GM18858 (cell line): Measurements from ENCODE around the gene ZP1.
"Not testable (repeated sequence)": the region's sequence is repeated elsewhere in the genome, so short reads cannot be mapped to it uniquely, and the experiment has no call there.

Experiments
- ATAC-seq: cut with Tn5 transposase; IDR thresholded peaks from one replicate; pipeline ENCODE4 v1.9.1; 2021; ENCODE audit not compliant: unreplicated experiment

The ZP1 gene, protein sequence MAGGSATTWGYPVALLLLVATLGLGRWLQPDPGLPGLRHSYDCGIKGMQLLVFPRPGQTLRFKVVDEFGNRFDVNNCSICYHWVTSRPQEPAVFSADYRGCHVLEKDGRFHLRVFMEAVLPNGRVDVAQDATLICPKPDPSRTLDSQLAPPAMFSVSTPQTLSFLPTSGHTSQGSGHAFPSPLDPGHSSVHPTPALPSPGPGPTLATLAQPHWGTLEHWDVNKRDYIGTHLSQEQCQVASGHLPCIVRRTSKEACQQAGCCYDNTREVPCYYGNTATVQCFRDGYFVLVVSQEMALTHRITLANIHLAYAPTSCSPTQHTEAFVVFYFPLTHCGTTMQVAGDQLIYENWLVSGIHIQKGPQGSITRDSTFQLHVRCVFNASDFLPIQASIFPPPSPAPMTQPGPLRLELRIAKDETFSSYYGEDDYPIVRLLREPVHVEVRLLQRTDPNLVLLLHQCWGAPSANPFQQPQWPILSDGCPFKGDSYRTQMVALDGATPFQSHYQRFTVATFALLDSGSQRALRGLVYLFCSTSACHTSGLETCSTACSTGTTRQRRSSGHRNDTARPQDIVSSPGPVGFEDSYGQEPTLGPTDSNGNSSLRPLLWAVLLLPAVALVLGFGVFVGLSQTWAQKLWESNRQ

DNA sequence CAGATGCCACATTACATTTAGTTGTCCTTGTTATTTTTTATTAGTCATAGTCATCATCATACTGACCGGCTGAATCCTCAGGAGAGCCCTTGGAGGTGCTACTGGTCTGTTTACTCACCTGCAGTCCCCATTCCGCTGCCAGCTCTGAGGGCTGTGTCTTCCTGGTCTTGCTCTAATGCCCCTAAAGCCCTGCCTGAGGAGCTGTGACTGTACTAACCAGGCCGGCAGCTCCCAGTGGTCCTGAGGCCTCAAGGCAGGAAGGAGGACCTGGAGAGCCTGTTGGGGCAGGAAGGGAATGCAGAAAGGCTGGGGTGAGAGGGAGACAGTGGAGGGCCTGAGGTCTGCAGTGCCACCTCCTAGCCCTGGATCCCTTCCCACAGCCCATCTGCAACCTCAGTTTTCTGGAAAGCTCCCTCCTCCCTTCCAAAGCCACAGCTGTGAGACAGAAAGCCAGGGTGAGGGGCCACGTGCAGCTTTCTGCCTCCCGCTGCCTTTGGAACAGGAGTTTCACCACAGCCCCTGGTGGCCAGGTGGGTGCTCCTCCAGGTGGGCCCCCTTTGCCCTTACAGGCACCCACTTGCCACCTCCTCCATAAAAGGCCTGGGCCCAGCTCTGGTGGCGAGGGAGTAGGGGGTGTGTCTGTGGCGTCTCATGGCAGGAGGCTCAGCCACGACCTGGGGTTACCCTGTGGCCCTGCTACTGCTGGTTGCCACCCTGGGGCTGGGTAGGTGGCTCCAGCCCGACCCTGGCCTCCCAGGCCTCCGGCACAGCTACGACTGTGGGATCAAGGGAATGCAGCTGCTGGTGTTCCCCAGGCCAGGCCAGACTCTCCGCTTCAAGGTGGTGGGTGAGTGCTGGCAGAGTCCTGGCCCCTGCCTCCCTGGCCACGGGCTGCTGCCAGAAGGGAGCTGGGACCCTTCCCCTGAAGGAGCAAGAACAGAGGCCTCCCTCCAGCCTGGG, at the start of gene ZP1:
Gene ZP1 (plus strand): TSS at position 632 of the 960 bp plus-strand sequence. CDS start 20 bp downstream, at position 652.
- ATAC-seq = no peak

DNA sequence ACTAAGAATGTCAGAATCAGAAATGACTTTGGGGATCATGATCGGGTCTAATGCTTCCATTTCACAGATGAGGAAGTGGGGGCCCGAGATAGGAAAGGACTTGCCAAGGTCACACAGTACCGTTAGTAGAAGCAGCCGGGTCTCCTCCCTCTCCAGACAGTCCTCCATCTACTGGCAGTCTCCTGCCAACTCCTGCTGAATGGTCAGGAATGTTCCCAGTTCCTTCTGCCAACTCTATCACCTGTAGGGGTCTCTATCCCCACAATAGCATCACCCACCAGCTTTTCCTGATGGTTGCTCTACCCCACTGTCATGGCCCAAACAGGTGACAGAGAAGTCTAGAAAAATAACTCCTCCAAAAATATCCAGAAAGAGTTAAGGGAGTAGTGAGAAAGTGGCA, 49.3 kb upstream of the ZP1 start:
- ATAC-seq = no peak

DNA sequence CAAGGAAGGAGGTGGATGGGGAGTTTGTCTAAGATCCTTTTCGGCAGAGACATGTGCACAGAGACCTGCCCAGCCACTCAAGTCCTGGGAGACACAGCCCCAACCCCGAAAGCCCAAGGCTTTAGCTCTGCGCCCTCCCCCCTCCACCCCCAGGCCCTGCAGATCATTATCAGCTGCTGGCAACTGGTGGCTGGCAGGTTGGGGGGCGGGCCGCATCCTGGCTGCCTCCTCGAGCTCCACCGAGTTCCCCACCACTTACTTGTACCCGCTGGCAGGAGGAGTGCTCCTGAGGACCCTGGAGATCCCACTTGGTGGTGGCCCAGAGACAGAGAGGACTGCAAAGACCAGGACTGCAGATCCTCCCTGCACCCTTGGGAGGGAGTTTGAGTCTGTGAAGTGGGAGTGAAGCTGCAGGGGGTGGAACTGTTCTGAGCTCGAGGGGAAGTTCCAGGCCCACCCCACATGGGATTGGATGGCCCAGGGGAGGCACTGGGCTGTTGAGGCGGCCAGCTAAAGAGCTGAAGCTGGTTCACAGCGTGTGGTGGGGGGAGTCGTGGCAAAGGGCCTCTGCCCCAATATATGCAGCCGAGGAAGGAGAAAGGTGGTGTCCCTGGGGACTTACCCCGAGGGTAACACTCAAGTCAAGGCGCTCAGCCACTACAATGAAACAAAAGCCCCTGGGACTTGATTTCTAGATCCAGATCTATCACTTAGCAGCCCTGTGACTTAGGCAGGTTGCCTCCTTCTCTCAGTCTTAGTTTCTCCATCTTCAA, 45.3 kb upstream of the ZP1 start:
- no peak for ATAC-seq

DNA sequence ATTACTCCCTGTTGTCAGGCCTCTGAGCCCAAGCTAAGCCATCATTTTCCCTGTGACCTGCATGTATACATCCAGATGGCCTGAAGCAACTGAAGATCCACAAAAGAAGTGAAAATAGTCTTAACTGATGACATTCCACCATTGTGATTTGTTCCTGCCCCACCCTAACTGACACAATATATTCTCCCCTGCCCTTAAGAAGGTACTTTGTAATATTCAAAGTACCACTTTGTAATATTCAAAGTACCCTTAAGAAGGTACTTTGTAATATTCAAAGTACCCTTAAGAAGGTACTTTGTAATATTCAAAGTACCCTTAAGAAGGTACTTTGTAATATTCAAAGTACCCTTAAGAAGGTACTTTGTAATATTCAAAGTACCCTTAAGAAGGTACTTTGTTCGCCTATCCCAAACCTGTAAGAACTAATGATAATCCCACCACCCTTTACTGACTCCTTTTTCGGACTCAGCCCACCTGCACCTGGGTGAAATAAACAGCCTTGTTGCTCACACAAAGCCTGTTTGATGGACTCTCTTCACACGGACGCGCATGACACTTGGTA, 43.5 kb upstream of the ZP1 start:
- ATAC-seq = not testable (repeated sequence)

DNA sequence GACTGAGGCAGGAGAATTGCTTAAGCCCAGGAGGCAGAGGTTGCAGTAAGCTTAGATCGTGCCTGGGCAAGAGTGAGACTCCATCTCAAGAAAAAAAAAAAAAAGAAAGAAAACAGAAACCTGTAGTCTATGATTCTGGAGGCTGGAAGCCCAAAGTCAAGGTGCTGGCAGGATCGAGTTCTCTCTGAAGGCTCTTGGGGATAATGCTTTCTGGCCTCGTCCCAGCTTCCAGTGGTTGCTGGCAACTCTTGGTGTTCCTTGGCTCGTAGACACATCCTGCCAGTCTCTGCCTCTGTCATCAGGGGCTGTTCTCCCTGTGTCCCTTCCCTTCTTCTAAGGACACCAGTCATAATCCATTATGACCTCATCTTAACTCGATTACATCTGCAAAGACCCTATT, 42.2 kb upstream of the ZP1 start:
- ATAC-seq = no peak

DNA sequence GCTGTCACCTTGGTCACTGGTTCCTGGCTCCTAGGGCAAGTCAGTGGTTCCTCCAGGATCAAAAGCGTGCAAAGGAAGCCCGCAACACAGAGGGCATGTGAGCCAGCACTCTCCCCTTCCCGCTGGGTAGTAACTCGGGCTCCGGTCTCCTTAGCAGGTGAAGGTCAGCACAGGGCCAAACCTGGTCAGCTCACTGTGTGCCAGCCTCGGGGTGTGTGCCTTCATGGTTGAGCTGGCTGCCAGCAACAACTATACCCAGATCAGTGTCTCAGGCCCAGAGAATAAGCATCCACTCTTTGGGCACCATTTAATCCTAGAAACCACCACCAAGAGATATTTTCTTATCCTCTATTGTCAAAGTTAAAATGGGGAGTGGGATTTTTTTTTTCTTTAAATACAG, 41.6 kb upstream of the ZP1 start:
- no peak for ATAC-seq

DNA sequence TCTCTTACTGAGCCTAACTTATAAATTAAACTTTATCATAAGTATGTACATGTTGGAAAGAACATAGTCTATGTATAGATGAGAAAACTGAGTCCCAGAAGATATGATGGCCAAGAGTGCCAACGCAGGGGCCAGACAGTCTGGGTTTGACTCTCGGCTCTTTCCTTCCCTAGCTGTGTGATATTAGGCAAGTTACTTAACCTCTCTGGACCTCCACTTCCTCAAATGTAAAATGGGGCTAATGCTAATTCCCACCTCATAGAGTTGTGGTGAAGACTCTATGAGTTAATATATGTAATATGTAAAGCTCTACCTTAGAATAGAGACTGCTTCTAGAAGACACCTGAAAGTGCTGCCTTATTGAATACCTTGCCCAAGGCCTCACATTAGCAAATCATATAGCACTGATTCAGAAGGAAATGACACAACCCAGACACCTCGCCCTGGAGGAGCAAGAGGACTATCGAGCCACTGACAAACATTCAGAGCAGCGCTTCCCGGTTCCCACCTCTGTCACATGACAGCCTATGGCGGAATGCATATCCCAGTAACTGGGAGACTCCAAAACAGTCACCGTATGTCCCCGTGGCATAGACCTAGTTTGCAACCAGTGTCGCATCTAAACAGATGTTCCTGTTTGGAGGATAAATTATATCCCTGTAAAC, 36.7 kb upstream of the ZP1 start:
- no peak for ATAC-seq

DNA sequence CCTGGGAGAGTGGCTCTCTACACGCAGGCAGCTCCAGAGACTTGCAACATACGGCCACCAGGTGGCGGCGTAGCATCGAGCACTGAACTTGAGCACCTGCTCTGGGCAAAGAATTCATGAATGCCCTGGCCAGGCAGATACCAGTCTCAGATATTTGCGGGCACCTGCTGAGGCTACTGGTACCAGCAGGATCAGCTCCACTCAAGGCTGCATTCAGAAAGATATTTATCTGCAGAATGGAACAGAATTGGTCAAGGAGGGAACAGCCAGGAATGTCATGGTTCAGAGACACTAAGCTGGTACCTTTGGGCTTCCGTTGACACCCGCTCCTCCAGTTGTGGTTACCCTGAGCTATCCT, 36.2 kb upstream of the ZP1 start:
- ATAC-seq = peak; percentile 71

DNA sequence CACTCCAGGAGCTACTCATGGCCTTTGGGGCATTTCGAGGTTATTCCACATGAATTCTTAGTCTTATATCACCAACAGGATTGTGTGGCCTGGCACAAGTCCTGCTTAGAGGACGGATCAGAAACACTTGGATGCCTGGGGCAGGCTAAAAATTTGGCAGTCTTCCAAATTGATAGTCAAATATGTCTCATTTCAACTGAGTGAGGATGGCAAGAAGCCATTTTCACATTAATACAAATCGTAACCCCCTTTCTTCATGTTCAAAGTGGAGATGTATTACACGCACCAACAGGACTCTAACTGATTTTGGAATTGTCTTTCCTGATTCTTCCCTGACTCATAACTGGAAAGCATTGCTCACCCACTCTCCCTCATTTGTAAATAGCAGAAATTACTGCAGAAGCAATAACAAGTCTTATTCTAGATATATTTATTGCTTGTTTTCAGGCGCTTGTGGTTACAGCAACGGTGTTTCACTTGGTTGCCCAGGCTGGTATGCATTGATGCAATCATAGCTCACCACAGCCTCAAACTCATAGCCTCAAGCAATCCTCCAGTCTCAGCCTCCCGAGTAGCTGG, 35.8 kb upstream of the ZP1 start:
- ATAC-seq = no peak

DNA sequence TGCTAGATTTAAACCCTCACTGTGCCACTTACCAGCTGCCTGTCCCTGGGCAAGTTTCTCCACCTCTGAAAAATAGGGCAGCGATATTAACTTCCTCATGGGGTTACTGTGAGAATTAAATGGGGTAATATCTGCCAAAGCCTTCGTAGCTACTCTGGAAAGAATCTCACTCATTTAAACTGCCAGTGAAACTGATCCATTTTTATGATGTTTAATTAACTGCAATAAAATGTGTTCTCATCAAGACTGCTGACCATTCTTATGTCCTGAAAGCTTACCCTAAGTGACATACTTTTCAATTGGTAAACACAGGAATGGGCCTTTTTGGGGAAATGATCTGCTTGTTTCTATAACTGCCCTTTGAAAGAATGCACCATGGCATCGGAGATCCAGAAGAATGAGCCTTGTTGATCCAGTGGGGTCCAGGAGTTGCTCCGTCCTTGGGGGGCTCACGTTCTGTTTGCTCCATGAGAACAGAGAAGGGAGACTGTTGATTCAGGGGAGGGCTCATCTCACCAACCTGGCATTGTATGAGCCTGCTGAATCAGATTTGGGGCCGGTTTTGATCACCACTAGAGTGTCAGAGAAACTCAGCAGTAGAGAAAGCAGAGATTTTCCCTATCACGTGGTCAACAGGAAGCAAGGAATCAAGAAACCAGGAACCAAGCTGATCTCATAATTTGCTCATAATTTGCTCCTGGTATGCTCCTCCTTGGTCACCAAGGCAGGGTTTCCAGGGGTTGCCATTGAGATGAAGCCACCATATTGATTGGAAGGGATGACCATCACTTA, 32.4 kb upstream of the ZP1 start:
- no peak for ATAC-seq

DNA sequence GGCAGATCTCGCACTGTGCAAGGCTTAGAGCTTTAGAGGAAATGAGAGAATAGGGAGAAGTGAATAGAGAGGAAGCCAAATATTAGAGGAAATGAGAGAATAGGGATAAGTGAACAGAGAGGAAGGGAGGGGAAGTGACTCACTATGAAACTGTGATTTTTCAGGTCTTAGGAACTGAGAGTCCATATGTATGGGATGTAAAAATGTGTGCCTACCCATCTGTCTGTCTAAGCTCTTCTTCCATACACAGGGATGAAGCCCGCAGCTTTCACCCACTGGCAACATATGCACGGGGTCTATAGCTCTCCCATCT, 31.9 kb upstream of the ZP1 start:
- ATAC-seq = no peak

DNA sequence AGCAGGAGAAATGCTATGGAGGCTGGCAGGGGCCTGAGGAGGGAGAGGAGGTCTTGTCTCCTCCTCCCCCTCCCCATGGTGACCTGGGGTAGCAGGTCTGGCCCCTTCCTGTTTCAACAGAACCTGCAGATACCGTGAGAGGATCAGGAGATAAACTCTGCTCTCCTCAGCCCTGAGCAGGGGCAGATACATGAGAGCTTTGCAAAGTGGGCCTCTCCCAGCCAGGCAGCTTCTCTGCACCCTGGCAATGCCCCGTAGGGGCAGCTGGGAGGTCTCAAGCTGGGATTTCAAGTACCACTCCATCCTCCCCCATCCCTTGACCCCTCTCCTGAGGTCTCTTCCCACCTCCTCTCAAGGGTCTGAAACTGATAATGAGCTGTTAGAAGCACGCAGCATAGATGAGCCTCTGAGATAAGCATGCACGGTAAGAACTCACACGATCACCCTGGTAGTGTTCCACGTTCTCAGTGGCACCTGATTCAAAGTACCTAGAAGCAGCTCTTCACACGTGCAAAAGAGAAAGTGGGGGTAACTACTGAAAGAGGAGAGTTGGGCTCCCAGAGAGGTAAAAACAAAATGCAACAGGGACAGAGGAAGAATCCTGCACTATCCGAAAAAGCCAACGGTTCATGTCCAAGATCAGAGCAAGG, 30.4 kb upstream of the ZP1 start:
- no peak for ATAC-seq

DNA sequence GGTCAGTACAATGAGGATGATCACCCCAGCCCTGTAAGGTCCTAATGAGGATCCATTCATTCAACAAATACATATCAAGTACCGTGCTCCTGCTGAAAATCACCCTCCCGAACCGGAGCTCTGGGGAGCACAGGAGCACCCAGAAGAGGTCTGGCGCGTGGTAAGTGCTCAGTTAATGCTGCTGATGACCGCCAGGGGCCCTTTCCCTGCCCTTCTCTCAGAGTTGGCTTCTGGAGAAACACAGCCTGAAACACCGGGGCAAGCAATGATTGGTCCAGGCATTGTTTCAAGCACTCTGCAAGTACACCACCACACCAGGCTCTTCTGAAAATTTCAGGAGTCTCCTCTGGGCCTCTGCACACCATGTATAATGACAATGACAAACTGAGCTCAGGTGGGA, 29.2 kb upstream of the ZP1 start:
- no peak for ATAC-seq

DNA sequence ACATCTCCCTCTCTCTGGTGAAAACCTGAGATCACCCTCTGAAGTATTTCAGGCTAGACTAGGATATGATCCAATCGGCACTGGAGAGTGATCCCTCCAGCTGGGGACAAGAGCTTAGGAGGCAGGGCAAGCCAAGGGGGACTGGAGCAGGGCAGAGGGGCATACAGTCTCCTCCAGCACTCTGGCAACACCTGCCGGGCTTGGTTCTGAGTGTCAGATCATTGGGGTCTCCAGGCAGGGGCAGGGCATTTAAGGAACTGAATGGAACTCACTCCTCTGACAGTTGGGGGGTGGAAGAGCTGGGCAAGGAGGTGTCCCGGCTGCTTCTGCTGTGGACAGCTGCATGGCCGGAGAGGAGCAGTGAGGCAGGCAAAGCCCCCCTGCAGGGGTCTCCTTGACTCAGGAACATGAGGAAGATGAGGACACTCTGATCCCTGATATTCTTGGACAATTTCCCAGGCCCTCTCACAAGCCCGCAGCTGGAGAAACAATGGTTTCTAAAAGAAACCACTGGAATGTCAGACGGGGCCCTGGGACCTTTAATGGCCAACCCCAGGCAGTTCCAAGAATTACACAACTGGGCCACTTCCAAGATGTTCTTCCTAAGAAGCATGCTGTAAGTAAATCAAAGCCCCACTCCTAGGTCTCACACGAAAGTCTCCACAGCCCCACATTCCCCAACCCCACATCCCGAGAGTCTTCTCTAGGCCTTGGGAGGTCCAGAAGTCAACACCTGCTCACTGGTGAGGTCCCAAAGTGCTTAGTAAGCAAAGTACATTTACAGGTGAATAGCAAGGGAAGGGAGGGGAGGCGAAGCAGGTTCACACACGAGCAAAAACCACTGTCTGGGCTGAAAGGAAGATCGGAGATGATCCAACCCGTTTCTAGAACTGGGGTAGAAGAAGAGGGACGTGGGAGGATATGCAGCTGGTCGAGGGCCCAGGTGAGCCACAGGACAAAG, 26.6 kb upstream of the ZP1 start:
- ATAC-seq = no peak

DNA sequence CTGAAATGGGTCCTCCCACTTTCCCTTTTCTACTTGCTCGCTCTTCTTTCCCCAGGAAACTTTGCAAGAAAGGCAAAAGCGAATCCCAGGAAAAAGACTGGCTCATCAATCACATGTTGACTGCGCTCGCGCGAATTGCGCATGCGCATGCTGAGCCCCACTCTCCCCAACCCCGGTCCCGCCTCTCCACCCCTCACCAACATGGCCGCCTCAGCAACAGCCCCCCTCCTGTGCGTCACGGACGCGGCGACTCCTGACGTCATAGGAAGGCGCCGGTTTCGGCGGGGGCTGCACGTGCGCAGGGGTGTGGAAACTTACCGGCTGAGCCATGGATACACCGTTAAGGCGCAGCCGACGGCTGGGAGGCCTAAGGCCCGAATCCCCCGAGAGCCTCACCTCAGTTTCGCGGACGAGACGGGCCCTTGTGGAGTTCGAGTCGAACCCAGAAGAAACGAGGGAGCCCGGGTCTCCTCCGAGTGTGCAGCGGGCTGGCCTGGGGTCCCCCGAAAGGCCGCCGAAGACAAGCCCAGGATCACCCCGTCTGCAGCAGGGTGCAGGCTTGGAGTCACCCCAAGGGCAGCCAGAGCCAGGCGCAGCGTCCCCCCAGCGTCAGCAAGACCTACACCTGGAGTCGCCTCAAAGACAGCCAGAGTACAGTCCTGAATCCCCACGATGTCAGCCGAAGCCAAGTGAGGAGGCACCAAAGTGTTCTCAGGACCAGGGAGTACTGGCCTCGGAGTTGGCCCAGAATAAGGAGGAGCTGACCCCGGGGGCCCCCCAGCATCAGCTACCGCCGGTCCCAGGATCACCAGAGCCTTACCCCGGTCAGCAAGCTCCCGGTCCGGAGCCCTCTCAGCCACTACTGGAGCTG, 25.3 kb upstream of the ZP1 start, which contains the start of gene CCDC86:
Gene CCDC86 (plus strand): TSS at position 317 of the 871 bp plus-strand sequence. CDS start 12 bp downstream, at position 329.
- peak; percentile 57 for ATAC-seq
